Stimulated activated CD8-positive, alpha-beta memory T cell treated with anti-CD3 and anti-CD28 coated beads, Interleukin-4, amount 100 ng/mL, for 24 hours (primary cell): ENCODE data around the gene PALM3.

Experiments used
- DNase-seq: peaks from one replicate; pipeline ENCODE4 v3.0.0-alpha.2; 2020; ENCODE audit warnings: low read depth

Gene PALM3, protein sequence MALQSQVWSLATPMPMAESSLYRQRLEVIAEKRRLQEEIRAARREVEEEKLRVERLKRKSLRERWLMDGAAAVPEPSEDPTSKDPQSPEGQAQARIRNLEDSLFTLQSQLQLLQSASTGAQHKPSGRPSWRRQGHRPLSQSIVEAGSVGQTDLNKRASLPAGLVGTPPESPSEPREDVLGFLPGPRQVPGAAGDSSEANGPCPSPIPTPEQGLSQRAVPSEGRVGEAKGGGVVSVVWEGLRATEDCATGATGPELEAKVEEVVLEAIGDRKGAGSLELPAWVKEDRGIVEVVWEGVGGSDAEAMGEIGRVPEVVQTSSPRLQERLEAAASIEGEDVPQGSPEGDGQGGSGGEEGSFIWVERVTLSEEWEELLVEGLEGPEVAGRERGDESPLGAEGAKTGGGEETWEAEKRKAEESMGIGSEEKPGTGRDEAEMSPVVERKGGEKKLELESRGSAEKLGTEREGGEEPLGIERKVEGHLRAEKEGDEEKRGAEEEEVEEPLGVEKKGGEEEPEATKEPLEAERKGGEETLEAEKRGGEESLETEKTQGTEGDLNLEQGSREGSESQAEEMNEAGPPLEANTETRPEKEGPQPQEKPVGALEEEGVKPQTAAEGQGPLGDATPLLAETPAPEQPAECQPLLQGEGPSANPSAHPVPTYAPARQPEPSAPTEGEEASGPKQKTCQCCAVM

DNA sequence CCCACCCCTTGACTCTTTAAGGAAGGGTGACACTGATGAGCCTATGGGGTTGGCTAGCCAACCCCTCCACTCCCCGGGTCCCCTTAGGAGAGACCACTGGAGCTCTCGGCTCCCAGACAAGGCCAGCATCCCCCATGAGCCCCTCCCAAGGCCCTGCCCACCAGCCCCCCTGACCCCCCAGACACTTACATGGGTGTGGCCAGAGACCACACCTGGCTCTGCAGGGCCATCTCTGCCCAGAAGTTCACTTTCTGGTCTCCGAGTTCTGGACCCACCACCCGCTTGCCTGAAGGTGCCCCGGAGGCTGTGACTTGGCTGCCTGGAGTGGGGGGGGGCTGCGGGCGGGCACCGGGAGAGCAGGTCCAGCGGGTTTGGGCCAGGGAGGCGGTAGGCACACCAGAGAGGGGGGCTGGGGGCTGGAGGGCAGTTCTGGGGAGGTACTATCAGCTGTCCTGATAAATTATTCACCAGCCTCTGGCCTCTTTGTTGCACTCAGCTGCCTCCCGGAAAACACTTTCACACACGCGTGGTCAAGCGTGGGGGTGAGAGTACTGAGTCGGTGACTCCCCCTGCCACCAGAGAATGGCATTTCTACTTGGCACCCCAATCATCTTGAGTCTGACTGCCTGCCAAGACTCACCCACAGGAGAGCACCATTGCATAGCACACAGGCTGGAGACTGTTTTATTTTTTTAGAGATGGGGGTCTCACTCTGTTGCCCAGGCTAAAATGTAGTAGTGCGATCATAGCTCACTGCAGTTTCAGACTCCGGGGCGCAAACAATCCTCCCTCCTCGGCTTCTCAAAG lies at the start of gene PALM3:
Gene PALM3 (minus strand): TSS at position 326 of the 807 bp plus-strand sequence. CDS start 96 bp downstream, at position 230.
- no peak for DNase-seq

DNA sequence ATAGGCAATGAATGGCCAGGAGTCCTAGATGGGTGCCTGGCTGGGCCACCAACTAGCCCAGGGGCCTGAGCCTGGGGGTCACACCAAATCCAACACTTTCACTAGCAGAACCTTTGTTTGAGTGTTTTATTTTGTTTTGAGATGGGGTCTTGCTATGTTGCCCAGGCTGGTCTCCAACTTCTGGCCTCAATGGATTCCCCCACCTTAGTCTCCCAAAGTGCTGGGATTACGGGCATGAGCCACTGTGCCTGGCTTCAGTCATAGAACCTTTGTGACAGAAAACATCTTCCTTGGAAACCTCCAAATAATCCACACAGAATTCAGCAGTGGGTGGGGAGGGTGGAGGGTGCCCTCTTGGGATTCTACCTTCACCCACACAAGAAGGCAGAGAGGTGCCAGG lies 49.6 kb upstream of the PALM3 start:
- DNase-seq: no peak

DNA sequence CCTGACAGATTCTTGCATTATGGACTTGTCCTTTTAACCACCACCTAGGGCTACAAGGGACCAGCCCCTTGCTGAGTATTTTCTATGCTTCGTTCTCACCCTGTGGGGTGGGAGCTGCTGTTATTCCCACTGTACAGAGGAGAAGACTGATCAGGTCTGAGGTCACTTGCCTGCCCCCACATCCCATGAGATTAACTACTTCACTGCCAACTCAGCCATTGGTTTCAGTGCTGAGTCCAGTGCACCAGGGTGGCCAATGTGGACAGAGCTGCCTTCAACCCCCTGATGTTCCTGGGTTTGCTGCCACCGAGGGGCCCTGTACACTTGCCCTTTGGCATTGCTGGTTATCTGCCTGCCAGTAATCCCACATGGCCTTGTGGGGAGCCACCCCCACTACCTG lies 48.8 kb upstream of the PALM3 start:
- DNase-seq: no peak

DNA sequence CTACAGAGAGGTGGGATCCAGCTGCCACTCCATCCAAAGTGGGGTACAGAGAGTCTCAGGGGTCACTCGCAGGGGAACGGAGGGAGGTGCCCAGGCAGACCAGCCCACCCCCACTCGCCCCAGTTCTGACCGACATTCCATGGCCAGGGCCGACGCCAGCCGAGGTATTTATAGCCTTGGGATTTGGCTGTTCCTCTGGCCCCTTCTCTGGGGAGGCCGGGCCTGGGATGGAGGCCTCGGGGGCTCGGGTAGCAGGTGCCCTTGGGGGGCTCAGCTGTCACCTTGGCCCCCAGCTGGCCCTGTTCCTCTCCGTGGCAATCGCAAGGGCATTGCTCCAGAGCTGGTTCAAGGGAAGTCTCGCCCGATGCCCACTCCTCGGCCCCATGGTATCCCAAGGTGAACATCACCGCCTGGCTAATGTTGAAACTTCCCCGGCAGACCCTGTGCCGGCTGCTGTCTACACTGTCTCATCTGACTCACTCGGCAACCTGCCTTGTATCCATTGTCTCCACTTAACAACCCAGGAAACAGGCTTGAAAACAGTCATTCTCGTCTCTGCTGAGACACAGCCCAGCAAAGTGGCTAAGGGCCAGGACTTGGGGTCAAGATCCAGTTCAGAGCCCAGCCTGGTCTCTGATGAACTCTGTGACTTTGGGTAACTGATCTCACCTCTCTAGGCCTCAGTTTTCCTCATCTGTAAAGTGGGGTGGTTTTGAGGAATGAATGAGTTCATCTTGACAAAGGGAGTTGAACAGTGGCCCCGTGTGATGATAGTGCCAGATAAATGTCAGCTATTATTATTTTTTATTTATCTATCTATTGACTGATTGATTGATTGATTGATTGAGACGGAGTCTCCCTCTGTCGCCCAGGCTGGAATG lies 45.9 kb upstream of the PALM3 start:
- no peak for DNase-seq

DNA sequence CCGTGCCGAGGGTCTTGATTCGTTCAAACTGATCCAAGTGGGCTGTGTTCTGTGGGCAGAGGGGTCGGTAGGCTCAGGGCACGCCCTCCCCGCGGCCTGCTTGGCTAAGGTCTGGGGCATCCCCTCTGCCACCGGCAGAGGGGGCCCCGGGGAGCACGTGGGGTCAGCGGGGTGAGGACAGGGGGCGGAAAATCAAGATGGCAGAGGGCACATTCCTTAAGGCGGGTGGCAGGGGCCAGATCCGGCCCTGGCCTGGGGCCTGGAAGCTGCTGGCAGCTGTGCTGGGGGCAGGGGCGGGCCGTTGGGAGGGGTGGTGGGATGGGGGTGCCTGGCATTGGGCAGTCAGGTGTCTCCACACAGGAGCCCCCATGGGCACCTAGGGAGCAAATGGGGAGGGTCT lies 45.0 kb upstream of the PALM3 start:
- DNase-seq: no peak

DNA sequence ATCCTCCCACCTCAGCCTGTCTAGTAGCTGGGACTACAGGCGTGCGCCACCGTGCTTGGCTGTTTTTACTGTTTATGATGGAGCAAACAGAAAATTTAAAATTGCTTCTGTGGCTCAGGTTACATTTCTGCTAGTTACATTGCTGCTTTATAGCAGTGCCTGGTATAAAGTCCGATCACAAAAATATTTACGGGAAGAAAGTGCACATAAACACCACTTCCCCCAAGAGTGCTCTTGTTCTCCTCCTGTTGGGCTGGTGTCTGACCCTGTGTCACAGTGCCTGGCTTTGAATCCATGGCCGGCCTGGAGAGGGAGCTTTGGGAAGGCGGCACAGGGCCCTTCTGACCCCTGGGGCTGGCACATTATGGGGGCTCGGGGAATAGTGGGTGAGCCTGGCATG lies 43.8 kb upstream of the PALM3 start:
- DNase-seq: no peak

DNA sequence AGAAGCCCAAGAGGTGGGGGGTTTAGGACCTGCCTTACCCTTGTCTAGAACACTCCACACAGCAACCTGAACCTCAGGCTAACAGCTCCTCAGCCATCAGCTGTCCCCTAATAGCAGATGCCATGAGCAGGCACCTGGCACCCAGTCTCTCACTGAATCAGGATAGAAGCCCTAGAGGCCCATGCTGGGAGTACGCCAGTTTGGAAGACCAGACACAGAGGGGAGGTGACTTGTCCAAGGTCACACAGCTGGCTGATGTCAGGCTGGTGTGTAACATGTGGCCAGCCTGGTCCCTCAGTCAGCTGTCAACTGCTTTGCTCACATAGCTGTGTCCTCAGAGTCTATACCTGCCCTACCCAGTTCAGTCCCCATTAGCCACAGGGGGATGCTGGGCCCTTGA lies 41.4 kb upstream of the PALM3 start:
- DNase-seq: no peak

DNA sequence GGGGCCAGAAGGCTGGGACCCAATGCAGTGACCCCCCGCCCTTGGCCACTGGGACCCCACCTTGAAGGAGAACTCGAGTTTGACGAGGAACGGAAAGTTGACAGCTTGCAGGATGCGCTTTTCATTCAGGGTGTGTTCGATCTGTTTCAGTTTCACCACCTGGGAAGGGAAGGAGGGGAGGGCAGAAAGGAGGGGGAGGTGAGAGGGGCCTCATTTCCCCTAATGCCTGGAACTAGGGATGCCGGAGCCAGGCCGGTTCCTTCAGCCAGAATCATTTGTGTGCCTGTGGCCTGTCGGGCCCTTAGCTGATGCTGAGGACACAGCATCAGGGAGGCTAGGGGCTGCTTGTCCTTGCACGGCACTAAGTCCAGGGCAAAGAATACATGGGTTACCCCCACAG lies 40.9 kb upstream of the PALM3 start:
- DNase-seq: no peak

DNA sequence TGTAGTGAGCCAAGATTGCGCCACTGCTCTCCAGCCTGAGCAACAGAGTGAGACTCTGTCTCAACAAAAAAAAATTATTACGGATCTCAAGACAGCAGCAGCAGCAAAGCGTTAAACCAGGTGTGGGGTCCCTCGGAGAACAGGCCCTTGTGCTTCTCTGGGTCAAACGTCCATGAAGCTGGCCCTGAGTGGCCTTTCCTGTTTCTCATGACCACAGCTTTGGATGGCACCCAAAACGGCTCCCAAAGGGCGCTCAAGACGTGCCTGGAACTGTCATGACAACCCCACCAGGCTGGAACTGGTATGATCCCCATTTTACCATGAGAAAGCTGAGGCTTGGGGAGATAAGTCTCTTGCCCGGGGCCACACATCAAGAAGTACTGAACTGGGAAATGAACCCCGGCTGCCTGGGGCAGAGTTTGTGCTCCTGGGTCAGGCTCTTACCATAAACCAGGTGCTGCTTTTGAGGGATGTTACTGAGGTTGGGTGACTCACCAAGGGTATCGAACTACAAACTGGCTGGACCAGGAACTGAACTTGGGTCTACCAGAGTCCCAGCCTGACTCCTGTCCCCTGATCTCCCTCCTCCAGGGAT lies 40.3 kb upstream of the PALM3 start:
- no peak for DNase-seq

DNA sequence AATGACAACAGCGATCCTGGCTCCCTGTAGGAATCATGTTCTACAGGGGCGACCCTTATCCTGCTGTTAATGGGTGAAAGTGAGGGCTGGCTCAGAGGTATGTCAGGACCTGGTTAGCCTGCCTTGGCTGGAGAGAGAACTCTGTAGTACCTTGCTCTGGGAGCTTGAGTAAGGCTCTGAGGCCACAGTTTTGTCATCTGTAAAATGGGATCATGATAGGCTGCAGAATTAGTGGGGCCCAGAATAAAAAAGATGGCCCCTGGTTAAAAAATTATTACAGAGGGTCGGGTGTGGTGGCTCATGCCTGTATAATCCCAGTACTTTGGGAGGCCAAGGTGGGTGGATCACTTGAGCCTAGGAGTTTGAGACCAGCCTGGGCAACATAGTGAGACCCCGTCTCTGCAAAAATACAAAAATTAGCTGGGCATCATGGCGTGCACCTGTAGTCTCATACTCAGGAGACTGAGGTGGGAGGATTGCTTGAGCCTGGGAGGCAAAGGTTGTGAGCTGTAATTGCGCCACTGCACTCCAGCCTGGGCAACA lies 39.2 kb upstream of the PALM3 start:
- DNase-seq: no peak

DNA sequence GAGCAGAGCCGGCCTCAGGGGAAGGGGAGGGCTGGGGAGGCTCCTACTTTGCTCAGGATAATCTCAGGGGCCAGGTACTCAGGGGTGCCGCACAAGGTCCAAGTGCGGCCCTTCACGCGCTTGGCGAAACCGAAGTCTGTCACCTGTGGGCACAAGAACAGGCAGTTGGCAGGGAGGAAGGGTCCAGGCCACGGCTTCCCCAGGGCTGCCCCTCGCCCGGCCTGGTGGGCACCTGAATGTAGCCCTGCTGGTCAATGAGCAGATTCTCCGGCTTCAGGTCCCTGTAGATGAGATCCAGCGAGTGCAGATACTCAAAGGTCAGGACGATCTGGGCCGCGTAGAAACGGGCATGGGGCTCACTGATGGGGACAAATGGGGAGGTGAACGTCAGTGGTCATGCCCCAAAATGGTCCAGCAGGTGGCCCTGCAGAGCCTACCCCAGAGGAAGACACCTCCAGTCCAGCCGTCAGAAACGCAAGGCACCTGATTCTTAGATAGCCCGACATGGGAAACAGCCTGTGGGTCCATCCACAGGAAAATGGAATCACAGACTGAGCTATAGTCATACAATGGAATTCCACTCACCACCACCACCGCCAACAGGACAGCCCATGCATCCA lies 35.8 kb upstream of the PALM3 start:
- DNase-seq: no peak

DNA sequence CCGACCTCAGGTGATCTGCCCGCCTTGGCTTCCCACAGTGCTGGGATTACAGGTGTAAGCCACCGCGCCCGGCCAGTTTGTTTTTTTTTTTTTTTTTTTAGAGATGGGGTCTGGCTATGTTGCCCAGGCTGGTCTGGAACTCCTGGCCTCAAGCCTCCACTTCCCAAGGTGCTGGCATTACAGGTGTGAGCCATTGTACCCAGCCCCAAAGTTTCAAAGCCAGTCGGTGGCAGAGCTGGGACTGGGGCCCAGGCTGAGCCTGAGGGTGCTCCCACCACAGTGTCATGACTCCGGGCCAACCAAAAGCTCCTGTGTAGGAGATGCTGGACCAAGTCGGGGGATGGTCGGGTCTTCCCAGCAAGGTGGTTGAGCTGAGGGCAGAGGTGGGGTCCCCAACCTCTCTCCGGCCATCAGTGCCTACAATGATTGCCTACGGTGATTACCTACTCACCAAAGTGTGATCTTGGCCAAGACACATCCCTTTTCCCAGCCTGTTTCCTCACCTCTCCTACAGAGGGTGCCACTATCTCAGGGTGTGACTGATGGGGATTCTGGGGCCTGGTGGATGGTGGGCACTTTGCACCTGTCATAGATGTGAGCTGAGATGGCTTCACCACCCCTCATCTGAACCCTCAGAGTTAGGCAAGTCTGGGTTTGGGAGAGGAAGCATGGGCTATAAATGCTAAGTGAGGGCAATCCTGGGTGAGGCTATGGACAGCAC lies 34.6 kb upstream of the PALM3 start:
- no peak for DNase-seq

DNA sequence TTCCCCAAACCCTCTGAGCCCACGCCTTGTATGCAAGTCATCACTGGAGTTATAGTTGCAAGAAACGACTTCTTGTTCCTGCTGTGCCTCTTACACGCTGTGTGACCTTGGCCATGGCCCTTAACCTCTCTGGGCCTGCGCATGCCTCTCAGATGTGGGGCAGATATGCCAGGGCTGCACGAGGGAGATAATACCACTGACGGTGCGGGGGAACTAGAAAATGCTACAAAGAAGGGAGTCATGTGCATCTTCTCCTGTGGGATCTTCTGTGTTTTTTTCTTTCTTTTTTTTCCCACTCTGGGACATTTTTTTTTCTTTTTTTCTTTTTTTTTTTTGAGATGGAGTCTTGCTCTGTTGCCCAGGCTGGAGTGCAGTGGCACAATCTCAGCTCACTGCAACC lies 33.0 kb upstream of the PALM3 start:
- DNase-seq: no peak

DNA sequence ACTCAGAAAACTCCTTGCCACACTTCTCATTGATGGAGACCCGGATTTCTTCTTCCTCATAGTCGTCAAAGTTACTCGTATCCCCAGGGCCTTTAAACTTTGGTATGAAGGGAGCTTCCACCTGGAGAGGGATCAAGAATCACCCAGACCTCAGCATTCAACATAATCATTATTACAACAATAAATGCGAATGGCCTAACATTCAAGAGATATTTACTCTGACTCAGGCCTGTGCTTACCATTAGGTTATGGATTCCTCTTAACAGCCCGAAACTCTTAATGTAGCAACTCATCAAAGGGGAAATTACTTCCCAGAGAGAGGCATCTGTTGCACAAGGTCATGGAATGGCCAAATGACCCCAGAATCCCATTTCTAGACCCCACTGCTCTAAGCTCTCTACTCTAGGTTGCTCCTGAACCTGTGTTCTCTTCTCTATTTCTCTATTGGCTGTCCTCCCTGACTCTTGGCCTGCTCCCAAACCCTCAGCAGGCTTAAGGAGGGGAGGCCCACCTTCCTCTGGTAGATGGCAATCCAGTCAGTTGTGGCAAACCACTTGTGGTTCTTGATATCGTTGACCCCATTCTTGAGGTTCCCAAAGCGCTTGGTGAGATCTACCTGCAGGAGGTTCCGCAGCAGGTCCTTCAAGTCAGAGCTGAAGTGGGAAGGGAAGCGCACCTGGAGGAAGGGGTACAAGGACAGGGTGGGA lies 31.4 kb upstream of the PALM3 start:
- no peak for DNase-seq

DNA sequence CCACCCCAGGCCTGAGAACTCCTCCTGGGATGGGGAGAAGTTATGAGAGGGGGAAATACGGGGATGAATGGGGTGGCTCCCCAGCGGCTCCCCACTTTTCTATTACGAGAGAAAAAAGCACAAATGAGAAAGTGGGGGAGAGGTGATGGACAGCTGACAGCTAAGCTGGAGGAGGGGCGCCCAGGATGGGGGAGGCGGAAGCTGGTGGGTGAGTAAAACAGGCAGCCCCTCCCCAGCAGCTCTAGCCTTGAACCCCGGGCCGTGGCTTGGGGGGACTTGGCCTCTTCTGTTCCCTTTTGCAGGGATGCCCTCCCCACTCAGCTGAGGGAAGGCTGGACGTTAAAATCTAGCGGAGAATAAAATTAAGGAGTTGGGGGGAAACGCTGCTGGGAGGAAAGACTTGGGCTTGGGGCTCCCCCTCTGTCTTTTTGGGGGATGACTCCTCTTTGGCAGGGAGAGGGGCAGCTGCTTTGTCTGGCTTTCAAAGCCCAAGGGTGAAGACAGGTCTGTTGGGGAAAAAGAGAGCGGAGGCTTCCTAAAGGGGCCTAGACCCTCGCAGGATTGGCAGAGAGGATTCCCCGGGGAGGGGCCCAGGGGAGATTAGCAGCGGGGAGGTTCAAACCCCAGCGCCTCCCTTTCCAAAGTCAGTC lies 30.1 kb upstream of the PALM3 start:
- DNase-seq: no peak

DNA sequence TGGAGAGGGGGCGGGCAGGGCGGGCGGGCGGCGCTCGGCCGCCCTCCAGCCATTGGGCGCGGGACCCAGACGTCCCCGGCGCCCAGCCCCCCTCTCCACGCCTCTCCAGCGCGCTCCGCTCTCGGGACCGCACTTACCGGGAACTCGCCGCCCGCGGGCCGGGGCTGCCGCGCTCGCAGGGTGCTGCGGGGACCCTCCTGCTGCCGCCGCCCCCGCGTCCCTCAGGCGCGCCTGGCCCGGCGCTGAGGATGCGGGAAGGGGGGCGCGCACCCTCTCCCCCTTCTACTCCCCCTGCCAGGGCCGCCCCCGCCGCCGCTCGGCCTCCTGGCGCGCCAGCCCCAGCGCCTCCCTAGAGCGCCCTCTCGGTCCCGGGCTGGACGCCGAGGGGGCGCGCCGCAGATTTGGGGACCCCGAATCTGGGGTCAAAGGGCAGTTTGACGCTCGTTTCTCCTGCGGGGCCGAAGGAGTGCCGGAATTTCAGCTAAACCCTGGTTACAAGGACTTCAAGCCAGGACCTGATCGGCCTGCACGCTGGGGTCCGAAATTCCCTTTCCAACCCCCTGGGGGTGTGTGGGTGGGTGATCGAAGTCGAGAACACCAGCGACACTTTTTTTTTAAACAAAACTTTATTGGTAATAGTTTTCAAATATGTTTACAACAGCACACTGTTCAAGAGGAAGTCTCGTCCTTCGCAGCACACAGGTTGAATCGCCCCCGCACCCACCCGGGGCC lies 29.4 kb upstream of the PALM3 start:
- peak; percentile 39 for DNase-seq

DNA sequence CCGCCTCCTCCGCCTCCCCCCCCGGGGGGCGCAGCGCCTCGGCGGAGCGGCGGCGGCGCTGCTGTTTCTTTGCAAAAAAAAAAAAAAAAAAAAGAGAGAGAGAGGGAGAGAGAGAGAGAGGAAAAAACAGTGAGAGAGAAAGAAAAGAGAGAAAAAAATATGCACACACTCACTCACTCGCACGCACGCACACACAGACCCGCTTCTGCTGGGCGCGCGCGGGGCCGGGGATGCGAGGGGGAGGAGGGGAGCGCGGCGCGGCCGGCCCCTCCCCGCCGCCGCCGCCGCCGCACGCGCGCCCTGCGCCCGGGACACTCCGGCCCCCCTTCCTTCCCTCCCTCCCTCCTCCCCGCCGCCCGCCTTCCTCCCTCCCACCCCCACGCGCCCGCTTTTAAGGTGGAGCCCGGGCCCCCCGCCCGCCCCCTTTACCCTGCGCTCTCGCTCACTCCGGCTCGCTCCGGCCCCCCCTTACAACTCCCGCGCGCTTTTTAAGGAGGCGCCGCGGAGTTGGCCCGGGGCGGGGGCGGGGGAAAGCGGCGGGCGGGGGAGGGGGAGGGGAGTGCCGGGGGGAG lies 28.7 kb upstream of the PALM3 start, which contains the start of gene SAMD1:
Gene SAMD1 (minus strand): TSS at position 243 of the 572 bp plus-strand sequence.
- DNase-seq: peak; percentile 77
